C1 segment of cervical spinal cord (tissue), 14 donors: Measurements from ENCODE around the gene MYO5A.
"Not testable (repeated sequence)": the region's sequence is repeated elsewhere in the genome, so short reads cannot be mapped to it uniquely, and the experiment has no call there.

Experiments
- DNase-seq, 14 donors: peaks; one replicate each; lab custom pipeline; 2025; lab: John Stamatoyannopoulos, UW

MYO5A gene

DNA sequence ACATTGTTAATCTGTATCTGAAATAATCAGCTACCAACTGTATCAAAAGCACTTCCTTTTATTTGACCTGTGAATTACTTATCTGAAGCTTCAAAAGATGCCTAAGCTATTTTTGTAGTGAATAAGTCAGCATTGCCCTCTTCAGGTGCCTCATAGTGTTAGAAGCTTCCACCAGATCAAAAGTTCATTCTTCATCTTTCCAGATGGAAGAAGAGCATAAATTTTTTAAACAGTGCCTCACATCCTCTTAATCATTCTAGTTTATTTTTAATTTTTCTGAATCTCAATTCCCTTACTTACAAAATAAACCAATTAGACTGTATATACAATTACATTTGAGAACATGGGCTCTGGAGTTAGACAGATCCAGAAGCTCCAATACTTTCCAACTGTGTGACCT, 65.0 kb downstream of the MYO5A start:
- DNase-seq: no peak

DNA sequence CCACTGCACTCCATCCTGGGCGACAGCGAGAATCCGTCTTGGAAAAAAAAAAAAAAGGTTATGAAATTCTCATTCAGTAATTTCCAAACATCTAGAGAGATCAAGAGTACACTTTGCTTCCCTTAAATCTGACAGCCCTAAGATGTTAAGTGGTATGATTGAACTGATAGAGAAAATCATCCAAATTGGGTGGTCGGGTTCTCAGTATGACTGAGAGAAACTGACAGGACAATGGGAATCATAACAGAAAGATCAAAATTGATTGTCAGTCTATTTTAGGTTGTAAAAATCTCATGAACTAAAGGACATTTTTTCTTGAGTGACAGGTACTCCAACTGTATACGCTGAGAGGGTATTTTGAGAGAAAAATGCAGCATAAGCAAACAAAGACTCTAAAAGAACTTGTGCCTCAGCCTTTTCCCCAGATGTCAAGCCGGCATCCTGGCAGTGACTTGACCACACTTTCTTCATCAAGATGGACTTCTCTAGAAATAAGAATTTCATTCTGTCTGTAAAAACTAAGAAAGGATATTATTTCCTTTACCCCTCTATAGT, 65.8 kb downstream of the MYO5A start:
- DNase-seq: no peak

DNA sequence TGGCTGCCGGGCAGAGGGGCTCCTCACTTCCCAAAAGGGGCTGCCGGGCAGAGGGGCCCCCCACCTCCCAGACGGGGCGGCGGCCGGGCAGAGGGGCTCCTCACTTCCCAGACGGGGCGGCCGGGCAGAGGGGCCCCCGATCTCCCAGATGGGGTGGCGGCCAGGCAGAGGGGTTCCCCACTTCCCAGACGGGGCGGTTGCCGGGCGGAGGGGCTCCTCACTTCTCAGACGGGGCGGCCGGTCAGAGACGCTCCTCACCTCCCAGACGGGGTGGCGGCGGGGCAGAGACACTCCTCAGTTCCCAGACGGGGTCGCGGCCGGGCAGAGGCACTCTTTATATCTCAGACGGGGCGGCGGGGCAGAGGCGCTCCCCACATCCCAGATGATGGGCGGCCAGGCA, 69.0 kb downstream of the MYO5A start:
- not testable (repeated sequence) for DNase-seq

DNA sequence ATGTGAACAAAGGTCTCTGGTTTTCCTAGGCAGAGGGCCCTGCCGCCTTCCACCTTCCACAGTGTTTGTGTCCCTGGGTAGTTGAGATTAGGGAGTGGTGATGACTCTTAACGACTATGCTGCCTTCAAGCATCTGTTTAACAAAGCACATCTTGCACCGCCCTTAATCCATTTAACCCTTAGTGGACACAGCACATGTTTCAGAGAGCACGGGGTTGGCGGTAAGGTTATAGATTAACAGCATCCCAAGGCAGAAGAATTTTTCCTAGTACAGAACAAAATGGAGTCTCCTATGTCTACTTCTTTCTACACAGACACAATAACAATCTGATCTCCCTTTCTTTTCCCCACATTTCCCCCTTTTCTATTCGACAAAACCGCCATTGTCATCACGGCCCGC, 69.4 kb downstream of the MYO5A start:
- DNase-seq: not testable (repeated sequence)

DNA sequence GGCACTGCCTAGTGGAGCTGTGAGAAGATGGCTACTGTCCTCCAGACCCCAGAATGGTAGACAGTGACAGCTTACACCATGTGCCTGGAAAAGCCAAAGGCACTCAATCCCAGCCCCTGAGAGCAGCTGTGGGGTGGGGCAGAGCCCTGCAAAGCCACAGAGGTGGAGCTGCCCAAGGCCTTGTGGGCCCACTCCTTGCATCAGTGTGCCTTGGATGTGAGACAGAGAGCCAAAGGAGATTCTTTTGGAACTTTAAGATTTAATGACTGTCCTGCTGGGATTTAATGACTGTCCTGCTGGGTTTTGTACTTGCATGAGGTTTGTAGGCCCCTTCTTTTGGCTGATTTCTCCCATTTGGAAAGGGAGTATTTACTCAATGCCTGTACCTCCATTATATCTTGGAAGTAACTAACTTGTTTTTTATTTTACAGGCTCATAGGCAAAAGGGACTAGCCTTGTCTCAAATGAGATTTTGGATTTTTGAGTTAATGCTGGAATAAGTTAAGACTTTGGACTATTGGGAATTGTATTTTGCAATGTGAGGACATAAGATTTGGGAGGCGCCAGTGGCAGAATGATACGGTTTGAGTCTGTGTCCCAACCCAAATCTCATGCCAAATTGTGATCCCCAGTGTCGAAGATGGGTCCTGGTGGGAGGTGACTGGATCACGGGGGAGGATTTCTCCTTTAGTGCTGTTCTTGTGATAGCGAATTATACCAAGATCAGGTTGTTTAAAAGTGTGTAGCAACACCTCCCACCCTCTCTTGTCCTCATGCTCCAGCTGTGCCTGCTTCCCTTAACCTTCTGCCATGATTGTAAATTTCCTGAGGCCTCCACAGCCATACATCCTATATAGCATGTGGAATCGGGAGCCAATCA, 80.4 kb downstream of the MYO5A start:
- no peak for DNase-seq

DNA sequence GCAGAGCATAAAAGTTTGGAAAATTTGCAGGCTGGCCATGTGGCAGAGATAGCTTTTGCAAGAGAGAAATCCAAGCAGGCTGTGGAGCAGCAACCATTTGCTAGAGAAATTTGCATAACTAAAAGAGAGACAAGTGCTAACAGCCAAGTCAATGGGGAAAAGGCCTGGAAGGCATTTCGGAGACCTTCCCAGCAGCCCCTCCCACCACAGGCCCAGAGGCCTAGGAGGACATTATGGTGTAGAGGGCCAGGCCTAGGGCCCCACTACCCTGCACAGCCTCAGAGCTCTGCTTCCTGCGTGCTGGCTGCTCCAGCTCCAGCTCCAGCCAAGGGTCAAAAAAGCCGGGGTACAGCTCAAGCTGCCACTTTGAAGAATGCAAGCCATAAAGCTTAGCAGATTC, 82.7 kb downstream of the MYO5A start:
- DNase-seq: no peak

DNA sequence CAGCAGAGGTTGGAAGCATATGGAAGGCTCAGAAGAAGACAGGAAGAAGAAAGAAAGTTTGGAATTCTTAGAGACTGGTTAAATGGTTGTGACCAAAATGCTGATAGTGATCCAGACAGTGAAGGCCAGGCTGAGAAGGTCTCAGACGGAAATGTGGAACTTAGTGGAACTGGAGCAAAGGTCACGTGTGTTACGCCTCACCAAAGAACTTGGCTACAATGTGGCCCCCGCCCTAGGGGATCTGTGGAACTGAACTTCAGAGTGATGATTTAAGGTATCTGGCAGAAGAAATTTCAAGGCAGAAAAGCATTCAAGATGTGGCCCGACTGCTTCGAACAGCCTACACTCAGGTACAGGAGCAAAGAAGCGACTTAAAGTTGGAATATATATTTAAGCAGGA, 83.1 kb downstream of the MYO5A start:
- DNase-seq: no peak

DNA sequence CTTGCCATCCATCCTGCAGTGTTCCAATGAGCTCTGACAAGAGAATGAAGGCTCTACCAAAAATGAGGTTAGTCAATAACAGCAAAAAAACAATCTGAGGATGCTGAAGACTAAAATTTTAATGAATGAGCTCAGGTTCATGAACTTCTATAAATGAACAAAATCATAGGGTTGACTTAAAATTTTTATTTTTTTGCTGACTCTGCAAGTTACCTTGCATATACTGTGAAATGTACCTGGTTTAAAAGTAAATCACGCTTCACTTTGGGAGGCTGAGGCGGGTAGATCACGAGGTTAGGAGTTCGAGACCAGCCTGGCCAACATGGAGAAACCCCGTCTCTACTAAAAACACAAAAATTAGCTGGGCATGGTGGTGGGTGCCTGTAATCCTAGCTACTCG, 85.5 kb downstream of the MYO5A start:
- DNase-seq: not testable (repeated sequence)

DNA sequence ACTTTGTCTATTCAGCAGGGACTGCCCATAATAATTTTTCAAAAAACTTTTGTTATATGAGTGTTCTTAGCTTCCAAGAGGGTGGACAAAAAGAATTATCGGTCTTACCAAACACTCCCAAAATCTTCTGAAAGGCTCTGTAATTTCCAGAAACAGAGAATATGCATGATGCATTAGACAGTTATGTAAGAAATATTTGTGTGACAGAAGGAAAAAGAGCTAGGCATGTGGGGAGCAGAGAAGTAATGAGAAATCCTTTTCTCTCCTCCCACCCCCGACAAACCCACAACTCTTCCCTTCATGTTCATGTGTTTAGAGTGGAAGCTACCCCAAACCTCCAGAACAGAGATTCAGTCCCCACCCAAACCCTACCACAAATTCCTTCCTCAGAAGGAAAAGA, 86.8 kb downstream of the MYO5A start:
- DNase-seq: no peak

DNA sequence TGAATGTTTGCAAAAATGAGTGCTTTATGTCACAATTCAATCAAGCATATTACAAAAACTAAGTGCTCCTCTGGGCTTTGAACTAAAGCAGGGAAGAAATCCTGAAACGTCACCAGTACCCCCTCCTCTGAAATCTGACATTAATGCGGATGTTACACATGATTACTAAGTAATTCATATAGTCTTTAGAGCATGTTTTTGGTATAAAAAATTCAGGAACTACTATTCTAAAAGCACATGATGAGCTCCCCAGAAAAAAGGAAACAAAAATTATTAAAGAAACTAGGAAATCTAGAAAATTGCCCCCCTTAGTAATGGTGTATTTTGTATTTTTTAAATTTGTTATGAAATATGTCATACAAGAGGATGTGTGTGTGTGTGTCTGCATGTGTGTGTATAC, 87.7 kb downstream of the MYO5A start:
- DNase-seq: no peak

DNA sequence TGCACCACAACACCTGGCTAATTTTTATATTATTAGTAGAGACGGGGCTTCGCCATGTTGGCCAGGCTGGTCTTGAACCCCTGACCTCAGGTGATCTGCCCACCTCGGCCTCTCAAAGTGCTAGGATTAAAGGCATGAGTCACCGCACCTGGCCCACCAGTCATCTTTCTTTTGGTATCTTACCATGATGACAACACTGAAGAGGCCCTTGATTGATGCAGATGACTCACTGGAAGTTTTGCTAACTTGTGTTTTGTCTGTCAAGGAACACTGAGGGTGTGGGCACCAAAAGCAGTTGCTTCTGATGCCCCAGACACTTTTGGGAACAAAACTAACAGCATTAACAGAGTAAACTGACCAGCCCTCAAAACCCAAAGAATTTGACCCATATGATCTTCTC, 88.3 kb downstream of the MYO5A start:
- DNase-seq: no peak

DNA sequence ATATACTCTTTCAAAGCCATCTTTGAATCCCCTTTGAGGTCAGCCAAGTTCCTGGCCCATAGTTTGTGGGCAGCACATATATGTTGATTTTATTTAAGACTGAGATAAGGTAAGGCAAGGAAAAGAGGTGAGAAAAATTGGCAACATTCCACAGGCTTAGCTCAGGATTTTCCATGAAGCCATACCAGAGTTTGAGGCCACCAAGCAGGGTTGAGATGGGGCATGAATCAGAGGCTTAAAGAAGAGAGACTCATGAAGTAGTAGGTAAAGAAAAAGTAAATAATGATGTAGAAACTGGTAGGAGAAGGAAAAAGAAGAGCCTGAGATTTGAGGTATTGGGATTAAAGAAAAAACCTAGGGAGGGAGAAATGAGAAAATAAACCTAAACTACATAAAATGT, 89.2 kb downstream of the MYO5A start:
- no peak for DNase-seq

DNA sequence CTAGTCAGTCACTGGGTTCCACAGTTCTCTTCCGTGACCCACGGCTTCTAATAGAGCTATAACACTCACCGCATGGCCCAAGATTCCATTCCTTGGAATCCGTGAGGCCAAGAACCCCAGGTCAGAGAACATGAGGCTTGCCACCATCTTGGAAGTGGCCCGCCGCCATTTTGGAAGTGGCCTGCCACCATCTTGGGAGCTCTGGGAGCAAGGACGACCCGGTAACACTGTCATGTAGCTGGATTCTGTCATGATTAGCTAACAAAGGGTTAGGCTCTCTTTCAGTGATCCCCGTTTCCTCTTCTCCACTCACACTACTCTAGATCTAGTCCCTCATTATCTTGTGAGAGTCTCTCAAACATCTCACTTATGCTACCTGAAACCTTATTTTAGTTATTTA, 89.6 kb downstream of the MYO5A start:
- DNase-seq: not testable (repeated sequence)

DNA sequence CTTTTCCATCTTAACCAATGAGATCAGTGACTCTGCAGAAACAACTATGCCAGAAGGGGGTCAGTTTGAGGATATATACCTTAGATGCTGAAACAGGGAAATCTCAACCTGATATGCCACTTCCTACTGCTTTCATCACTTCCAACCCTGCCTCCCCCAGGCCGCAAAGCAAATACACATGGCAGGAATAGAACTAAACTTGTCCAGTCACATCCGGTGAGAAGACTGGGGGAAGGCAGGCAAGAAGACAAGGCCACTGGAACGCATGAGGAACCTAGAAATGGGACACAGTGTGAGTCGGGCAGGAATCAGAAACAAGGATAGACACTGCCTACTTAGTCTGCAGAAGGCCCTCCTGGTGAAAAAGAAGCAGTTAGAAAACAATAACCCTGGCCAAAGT, 90.6 kb downstream of the MYO5A start:
- DNase-seq: no peak

DNA sequence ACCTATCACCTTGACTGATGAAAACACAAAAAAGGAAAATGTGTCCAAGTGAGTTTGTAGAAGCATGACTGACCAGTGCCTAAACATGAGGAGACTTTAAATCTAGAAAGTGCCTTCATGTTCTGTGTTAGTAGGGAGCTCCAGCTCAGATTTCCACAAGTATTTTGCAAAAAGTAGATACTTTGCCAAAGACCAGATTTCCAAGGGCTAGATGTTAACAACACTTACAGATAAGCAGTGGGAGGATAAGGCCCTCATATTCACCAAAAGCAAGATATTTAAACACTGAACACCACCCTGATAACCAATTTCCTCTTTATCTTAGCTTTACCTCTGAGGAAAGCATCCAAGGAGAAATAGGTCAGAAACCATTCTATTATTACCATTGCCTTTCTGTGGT, 91.0 kb downstream of the MYO5A start:
- peak in 1 of 14 donors; percentile 4 for DNase-seq

DNA sequence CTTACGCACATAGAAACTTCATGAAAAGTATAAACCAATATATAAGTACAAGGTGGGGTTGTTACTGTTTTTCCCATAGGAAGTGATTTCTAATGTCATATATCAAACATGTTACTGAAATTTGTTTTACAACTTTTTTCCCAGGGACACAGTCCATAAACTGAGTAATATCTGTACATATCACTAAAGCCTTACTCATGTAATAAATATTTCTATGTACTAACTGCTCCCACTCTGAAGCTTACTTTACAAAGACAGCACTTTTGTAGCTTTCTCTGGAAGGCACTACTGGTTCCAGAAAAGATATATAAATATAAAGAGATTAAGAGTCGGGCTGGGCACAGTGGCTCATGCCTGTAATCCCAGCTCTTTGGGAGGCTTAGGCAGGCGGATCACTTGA, 91.7 kb downstream of the MYO5A start:
- DNase-seq: no peak

DNA sequence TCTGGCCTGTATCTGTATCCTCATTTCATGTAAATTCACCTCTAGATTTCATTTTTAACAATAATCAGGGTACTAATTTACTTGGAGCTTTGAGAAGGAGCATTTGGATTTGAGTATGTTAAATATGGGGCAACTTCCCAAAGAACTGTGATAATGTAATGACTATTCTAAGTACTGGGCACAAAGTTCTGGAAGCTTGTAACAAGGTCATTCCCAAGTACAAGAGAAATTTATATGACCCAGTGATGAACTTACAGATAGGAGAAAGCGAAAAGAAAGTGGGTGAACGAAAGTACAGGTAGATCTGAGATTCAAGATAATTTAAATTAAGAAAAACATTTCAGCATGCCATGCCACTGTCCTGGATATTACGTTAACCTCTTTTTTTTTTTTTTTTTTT, 93.8 kb downstream of the MYO5A start:
- no peak for DNase-seq

DNA sequence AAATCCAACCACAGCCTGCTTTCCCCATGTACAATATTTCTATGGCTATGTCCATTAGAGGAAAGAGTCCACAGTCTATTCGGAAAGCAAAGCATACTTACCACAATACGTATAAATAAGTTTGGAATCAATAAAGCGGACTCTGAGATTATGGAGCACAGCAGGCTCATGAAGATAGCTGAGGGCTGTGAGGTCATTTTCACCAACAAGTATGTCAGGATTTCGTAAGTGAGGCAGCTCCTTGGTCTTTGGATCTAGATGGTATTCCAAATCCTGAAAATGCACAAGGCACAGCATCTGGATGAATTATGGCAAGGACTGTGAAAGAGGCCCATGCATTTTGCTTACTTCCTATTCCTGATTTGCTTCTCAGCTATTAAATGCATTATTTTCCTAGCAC, 100.4 kb downstream of the MYO5A start:
- no peak for DNase-seq

DNA sequence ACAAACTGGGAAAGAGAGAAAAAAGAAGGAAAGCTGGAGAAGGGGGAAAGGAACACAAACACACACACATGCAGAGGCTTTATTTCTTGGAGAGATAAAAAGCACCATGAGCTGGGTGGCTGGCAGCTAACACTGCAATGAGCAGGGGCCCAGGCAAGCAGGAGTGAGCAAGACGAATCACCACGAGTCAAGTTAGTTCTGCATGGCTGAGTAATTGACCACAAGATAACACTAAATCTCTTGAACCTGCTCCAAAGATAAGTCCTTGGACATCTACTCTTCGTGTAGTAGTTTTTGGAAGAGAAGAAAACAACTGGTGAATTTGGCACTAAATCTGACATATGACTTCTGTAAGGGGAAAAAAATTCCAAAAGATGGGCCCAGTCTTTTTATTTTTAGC, 100.9 kb downstream of the MYO5A start:
- no peak for DNase-seq

DNA sequence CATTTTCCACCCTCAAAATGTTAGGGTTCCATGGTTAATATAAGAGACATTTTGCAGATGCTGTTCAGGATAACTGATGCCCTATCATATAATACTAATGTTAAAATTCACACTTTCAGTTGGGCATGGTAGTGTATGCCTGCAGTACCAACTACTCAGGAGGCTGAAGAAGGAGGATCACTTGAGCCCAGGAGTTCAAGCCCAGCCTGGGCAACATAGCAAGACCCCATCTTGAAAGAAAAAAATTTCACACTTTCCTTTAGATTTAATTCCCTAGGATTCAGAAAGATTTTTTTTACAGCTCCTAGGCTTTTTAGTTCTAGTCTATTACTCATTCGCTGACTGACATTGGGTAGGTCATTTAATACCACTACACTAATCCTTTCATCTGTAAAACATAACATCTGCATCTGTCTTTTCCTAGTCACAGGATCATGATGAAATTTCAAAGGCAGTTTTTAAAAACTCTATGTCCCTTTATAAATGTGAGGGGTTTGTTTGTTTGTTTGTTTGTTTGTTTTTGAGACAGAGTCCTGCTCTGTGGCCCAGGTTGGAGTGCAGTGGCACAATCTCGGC, 103.7 kb downstream of the MYO5A start:
- no peak for DNase-seq

DNA sequence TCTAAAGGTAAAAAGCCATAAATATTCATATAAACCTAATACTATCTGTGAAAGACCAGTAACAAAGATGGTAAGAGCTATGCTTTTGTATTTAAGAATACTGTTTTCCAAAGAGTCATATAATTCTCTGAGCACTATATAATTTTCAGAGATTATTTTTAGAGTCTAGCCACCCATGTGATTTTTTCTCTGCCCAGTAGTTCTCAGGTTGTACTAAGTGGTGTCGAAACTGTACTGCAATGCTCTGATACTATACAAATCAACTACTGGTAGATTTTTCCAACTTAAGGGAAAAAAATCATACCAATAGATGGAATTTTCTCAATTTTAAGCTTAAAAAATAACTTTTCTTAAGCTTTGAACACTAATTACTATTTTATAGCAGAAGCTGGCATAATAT, 104.8 kb downstream of the MYO5A start:
- DNase-seq: no peak

DNA sequence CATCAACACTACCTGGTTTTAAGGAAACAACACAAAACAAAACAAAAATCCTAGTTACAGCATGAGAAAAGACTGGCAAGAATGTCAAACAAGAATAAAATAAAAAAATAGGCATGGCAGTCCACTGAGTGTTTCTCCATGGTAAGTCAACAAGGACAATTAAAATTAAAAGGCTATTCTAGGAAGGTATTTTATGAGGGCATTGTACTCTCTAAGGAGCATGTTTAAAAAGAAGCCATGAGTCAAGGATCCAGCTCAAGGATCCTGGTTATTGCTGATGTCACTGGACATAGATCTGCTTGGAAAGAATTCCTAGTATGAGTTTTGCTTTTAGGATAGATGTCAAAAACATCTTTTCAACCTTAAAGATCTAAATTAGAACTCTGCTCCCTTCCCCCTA, 106.7 kb downstream of the MYO5A start:
- DNase-seq: no peak

DNA sequence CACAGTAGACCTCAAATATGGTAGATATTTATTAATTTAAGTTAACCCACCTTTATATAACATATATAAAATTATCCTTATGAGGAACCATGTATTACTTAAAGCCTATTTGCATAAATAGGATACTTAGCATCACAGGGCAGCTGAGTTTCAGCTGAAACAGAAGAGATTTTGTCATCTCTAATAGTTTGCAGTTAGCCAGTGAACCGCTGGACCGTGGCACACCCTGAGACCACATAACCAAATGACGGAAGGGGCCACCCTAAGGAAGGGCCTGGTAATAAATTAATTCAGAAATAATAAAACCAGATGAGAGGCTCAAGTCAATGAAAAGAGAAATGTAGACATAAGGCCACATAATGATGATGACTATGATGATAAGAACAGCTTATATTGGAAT, 107.7 kb downstream of the MYO5A start:
- no peak for DNase-seq
